ENCODE results near the gene GATD1. TPM values are rescaled to one million over a fixed set of nuclear protein-coding genes. Genes with fewer than 3 reads are reported as not detected.
A peak's percentile ranks its signal among the peaks of the same experiment; 100 is the strongest.

Gene GATD1
- total RNA-seq, 1 experiment from 2014 or later, result 88.7 TPM

GRCh38 chr11:813072-813455 is 35.8 kb upstream of the GATD1 start:
- CTCF ChIA-PET, result no interaction called here

GRCh38 chr11:812390-812789 is 35.1 kb upstream of the GATD1 start:
- H2AFZ ChIP-seq (ENCODE audit: low read depth, low read length, poor library complexity, severe bottlenecking), result no peak overlapping the region
- TF ChIP-seq SP1 (IDR thresholded peaks at IDR 0.05; ENCODE audit: low read depth) (no peak), TCF7L2 (IDR thresholded peaks at IDR 0.05; ENCODE audit: borderline replicate concordance, extremely low read depth, insufficient read depth, insufficient read length) (no peak), CBX3 (IDR thresholded peaks at IDR 0.05; ENCODE audit: low read depth) (no peak)
- intact Hi-C loops (cut with micrococcal nuclease), result no loop called here
- no peaks in the 10 kb centered on the region for H3K27me3 ChIP-seq (ENCODE audit: insufficient read depth, low read length)
- BruUV-seq (replicated peaks), result no TSS peak
- peaks cover 21 to 38% of the 10 kb centered on the region in 2 experiments for H3K36me3 ChIP-seq (ENCODE audit: control insufficient read depth in 1 of 2, insufficient read depth in 2 of 2, low read length in 2 of 2)
- ChIA-PET CTCF (no interaction called here), POLR2A (interaction anchor here (1.8 kb wide), 1 partner anchor 7 kb away, joined by 9 read pairs; the partner anchor contains the start of gene PNPLA2), RAD21 (ENCODE audit: low non-redundant PET in 1 of 2, low total read pairs in 2 of 2, uncharacterized antibody in 2 of 2, unreplicated experiment in 2 of 2) (no interaction called here)
- no peaks in the 10 kb centered on the region for H3K9me3 ChIP-seq (ENCODE audit: control insufficient read depth in 1 of 2, insufficient read depth in 1 of 2, low read depth in 1 of 2, low read length in 2 of 2)
- H3K9me2 ChIP-seq (ENCODE audit: insufficient read depth), result no peaks in the 10 kb centered on the region
- peaks cover 17 to 55% of the 10 kb centered on the region in 2 experiments for H3K4me1 ChIP-seq (ENCODE audit: control insufficient read depth in 1 of 2, insufficient read depth in 2 of 2, low read length in 2 of 2)
- peak overlapping the region; percentile 93 for H3K27ac ChIP-seq (ENCODE audit: low read depth, low read length)
- ATAC-seq (no peak), DNase-seq (ENCODE audit: low read depth, low spot score) (no peak)
- peak overlapping the region; percentile 100; the same call in 1 of the 2 replicates for H3K9ac ChIP-seq (ENCODE audit: low read length)
- H3K4me2 ChIP-seq (ENCODE audit: low read length), result peak overlapping the region; percentile 88
- H3K4me3 ChIP-seq (replicated peaks in 1 of 2; ENCODE audit: low read depth in 1 of 2, low read length in 2 of 2), result no peak overlapping the region; a peak in 1 of 4 replicates
- peaks cover 52% of the 10 kb centered on the region for H3K79me2 ChIP-seq (ENCODE audit: insufficient read depth, low read length)
- H4K20me1 ChIP-seq (ENCODE audit: insufficient read depth), result peaks cover 17% of the 10 kb centered on the region; the same call in 1 of the 2 replicates

More at GRCh38 chr11:813072-813455, 35.8 kb upstream of the GATD1 start:
- ATAC-seq (no peak), DNase-seq (ENCODE audit: low read depth, low spot score) (no peak)
- Histone ChIP-seq H3K27ac (ENCODE audit: low read depth, low read length) (peak overlapping the region; percentile 93), H4K20me1 (ENCODE audit: insufficient read depth) (peaks cover 17% of the 10 kb centered on the region; the same call in 1 of the 2 replicates), H3K9me3 (ENCODE audit: control insufficient read depth in 1 of 2, insufficient read depth in 1 of 2, low read depth in 1 of 2, low read length in 2 of 2) (no peaks in the 10 kb centered on the region), H3K4me3 (replicated peaks in 1 of 2; ENCODE audit: low read depth in 1 of 2, low read length in 2 of 2) (no peak overlapping the region), H3K4me1 (ENCODE audit: control insufficient read depth in 1 of 2, insufficient read depth in 2 of 2, low read length in 2 of 2) (peaks cover 10 to 48% of the 10 kb centered on the region in 2 experiments), H2AFZ (ENCODE audit: low read depth, low read length, poor library complexity, severe bottlenecking) (no peak overlapping the region), H3K9me2 (ENCODE audit: insufficient read depth) (no peaks in the 10 kb centered on the region), H3K36me3 (ENCODE audit: control insufficient read depth in 1 of 2, insufficient read depth in 2 of 2, low read length in 2 of 2) (peaks cover 21 to 38% of the 10 kb centered on the region in 2 experiments), H3K9ac (ENCODE audit: low read length) (no peak overlapping the region), H3K27me3 (ENCODE audit: insufficient read depth, low read length) (no peaks in the 10 kb centered on the region), H3K4me2 (ENCODE audit: low read length) (0 out of 2 replicates have a peak overlapping the region, but pooled peaks have one; percentile 88), H3K79me2 (ENCODE audit: insufficient read depth, low read length) (peaks cover 46% of the 10 kb centered on the region)
- ChIA-PET POLR2A (no interaction called here), RAD21 (ENCODE audit: low non-redundant PET in 1 of 2, low total read pairs in 2 of 2, uncharacterized antibody in 2 of 2, unreplicated experiment in 2 of 2) (no interaction called here)
- intact Hi-C loops (cut with micrococcal nuclease), result no loop called here
- TF ChIP-seq, protein P1, sequence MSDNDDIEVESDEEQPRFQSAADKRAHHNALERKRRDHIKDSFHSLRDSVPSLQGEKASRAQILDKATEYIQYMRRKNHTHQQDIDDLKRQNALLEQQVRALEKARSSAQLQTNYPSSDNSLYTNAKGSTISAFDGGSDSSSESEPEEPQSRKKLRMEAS (IDR thresholded peaks at IDR 0.05), result no peak
- TF ChIP-seq JUND (IDR thresholded peaks at IDR 0.05) (no peak), EGR1 (IDR thresholded peaks at IDR 0.05; ENCODE audit: low read depth) (no peak), EZH2 (IDR thresholded peaks at IDR 0.05) (no peak)
- BruUV-seq (replicated peaks), result no TSS peak
